ENCODE data around the gene KCNMB2. TPM values are rescaled to one million over a fixed set of nuclear protein-coding genes. Genes with fewer than 3 reads are reported as not detected.

KCNMB2 gene
- not detected in 2 replicates for total RNA-seq (2021)
- not detected for Bru-seq, nascent RNA
- percentile 24 among the genes with signal in this experiment for BruChase-seq, experiment 1, labeled RNA remaining after a 2-hour chase
- BruChase-seq, experiment 2, labeled RNA remaining after a 6-hour chase: percentile 11 among the genes with signal in this experiment
- long read RNA-seq, partial matches to known transcripts: 0 of 1 reads
- long read RNA-seq, other reads (novel, unspliced or antisense): 1 of 1 reads

DNA sequence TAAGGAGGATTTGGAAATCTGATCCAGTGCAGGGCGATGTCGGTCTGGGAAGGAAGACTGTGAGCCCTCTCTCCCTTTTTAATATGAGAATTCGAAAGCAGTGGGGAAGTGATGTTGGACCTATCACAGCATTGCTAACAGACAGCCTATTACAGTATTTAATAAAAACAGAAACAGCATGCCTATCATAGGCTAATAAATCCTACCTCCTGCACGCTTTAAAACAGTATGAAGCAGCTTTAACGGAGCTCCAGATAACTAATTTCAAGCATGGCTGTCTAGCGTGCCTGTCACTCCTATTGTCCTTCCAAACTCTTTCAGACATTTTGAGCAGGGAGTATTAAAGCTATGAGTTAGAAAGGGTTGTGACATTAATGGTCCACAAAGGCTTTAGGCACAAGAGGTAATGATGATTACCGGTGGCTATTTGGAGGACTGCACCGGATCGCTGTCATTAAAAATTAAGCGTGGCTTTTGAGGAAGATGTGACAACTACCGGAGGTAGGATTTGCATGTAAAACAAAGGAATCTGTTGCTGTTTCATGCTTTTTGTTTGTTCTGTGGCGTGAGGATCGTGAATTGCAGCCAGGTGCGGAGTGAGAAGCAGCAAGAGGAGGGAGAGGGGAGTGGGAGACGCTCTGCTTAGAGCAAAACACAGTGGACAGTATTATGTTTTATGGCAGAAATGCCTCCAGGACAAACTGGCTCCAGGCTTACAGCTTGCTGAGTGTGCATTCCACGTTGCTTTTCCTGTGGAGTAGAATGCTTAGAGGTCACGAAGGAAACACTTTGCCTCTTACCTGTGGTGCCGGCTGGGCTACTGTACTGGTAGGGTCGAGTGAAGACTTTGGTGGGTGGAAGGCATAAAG, at the start of gene KCNMB2:
Gene KCNMB2, plus strand, starts transcription at position 226 of the 869 bp plus-strand sequence.
- TF ChIP-seq EZH2 (IDR thresholded peaks at IDR 0.05; ENCODE audit: borderline replicate concordance, low read depth, low read length, poor library complexity, severe bottlenecking): no peak
- no peak for TF ChIP-seq CTCF (conservative IDR thresholded peaks at IDR 0.05; ENCODE audit: low read depth, low read length)
- no peaks in the 10 kb centered on the region for H3K27me3 ChIP-seq (replicated peaks; ENCODE audit: insufficient read depth, low read depth, low read length, poor library complexity)
- H3K27ac ChIP-seq (ENCODE audit: low read depth, low read length, poor library complexity, severe bottlenecking): no peak within 1 kb of the TSS
- H3K4me1 ChIP-seq (ENCODE audit: insufficient read depth, low read length, poor library complexity, severe bottlenecking): no peaks in the 10 kb centered on the region
- H3K9me3 ChIP-seq (ENCODE audit: low read depth, low read length, poor library complexity, severe bottlenecking): no peaks in the 10 kb centered on the region
- no TSS peak for BruUV-seq (replicated peaks)
- ChIA-PET POLR2A (ENCODE audit: low non-redundant PET) (no interaction called here), CTCF (no interaction called here)
- intact Hi-C loops (cut with micrococcal nuclease; ENCODE audit: unreplicated experiment): no loop called here
- peak; percentile 5 for DNase-seq (ENCODE audit: low spot score)
- H3K4me3 ChIP-seq (ENCODE audit: low read depth, low read length, poor library complexity, severe bottlenecking): peak within 1 kb of the TSS; percentile 27
- no peaks in the 10 kb centered on the region for H3K36me3 ChIP-seq (ENCODE audit: insufficient read depth, low read length, poor library complexity, severe bottlenecking)

DNA sequence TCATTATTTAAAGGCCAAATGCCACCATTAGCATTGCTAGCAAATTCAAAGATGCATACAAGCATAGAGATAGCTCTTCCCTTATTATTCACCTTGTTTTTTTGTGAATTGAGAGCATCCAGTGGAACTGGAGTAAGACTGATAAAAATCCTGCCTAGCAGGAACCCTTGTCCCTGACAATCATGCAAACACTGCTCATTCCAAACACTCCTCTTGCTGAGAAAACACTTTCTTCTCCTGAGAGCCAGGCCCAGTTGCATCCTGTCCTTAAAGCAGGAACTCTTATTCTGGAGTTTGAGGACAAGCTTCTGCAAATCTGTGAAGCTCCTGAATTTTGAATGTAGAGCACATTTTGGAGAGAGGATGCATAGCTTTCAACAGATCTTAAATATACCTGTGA, 49.3 kb upstream of the KCNMB2 start:
- H3K4me1 ChIP-seq (ENCODE audit: insufficient read depth, low read length, poor library complexity, severe bottlenecking): no peaks in the 10 kb centered on the region
- ChIA-PET POLR2A (ENCODE audit: low non-redundant PET) (interaction anchor here (0.5 kb wide), 1 partner anchor 16 kb away, joined by 3 read pairs; no protein-coding TSS in a partner anchor), CTCF (no interaction called here)
- DNase-seq (ENCODE audit: low spot score): no peak
- intact Hi-C loops (cut with micrococcal nuclease; ENCODE audit: unreplicated experiment): no loop called here
- H3K9me3 ChIP-seq (ENCODE audit: low read depth, low read length, poor library complexity, severe bottlenecking): no peaks in the 10 kb centered on the region
- TF ChIP-seq CTCF (conservative IDR thresholded peaks at IDR 0.05; ENCODE audit: low read depth, low read length) (no peak), EZH2 (IDR thresholded peaks at IDR 0.05; ENCODE audit: borderline replicate concordance, low read depth, low read length, poor library complexity, severe bottlenecking) (no peak)
- H3K27ac ChIP-seq (ENCODE audit: low read depth, low read length, poor library complexity, severe bottlenecking): no peak overlapping the region
- H3K36me3 ChIP-seq (ENCODE audit: insufficient read depth, low read length, poor library complexity, severe bottlenecking): no peaks in the 10 kb centered on the region
- H3K4me3 ChIP-seq (ENCODE audit: low read depth, low read length, poor library complexity, severe bottlenecking): no peak overlapping the region
- H3K27me3 ChIP-seq (replicated peaks; ENCODE audit: insufficient read depth, low read depth, low read length, poor library complexity): no peaks in the 10 kb centered on the region
- BruUV-seq (replicated peaks): no TSS peak

DNA sequence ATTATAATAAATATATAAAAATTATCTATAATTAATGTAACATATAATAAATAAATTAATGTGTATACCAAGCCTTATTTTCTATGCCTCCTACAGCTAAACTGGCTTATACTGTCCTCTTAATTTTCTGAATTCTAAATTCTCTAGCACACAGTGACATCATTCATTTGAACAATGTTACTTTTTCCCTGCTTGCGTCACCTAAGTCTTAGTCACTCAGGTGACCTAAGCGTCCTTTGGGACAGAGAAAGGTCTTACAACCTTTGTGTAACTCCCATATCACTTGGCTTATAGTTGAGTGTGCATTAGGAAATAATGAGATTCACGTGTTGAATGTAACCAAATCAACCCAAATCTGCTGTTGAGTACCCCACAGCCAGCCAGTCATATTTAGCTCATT, 48.5 kb upstream of the KCNMB2 start:
- BruUV-seq (replicated peaks): no TSS peak
- H3K27me3 ChIP-seq (replicated peaks; ENCODE audit: insufficient read depth, low read depth, low read length, poor library complexity): no peaks in the 10 kb centered on the region
- no peak overlapping the region for H3K4me3 ChIP-seq (ENCODE audit: low read depth, low read length, poor library complexity, severe bottlenecking)
- H3K27ac ChIP-seq (ENCODE audit: low read depth, low read length, poor library complexity, severe bottlenecking): no peak overlapping the region
- no peak for DNase-seq (ENCODE audit: low spot score)
- intact Hi-C loops (cut with micrococcal nuclease; ENCODE audit: unreplicated experiment): no loop called here
- TF ChIP-seq EZH2 (IDR thresholded peaks at IDR 0.05; ENCODE audit: borderline replicate concordance, low read depth, low read length, poor library complexity, severe bottlenecking) (no peak), CTCF (conservative IDR thresholded peaks at IDR 0.05; ENCODE audit: low read depth, low read length) (no peak)
- CTCF ChIA-PET: no interaction called here
- POLR2A ChIA-PET (ENCODE audit: low non-redundant PET): no interaction called here
- no peaks in the 10 kb centered on the region for H3K9me3 ChIP-seq (ENCODE audit: low read depth, low read length, poor library complexity, severe bottlenecking)
- H3K4me1 ChIP-seq (ENCODE audit: insufficient read depth, low read length, poor library complexity, severe bottlenecking): no peaks in the 10 kb centered on the region
- no peaks in the 10 kb centered on the region for H3K36me3 ChIP-seq (ENCODE audit: insufficient read depth, low read length, poor library complexity, severe bottlenecking)
